GM18505 (cell line): Measurements from ENCODE around the gene PDSS2.
A peak's percentile ranks its signal among the peaks of the same experiment; 100 is the strongest.
"Not testable (repeated sequence)": the region's sequence is repeated elsewhere in the genome, so short reads cannot be mapped to it uniquely, and the experiment has no call there.

ENCODE experiments used
- ATAC-seq: cut with Tn5 transposase; IDR thresholded peaks from one replicate; pipeline ENCODE4 v1.9.1; 2021; ENCODE audit not compliant: unreplicated experiment
- POLR2A ChIP-seq: IDR thresholded peaks from 4 replicates; pipeline ENCODE4 v1.6.1; 2011; ENCODE audit warnings: borderline replicate concordance; ENCODE audit not compliant: insufficient read depth, insufficient read length; ENCODE audit errors: extremely low read depth

PDSS2 gene

DNA sequence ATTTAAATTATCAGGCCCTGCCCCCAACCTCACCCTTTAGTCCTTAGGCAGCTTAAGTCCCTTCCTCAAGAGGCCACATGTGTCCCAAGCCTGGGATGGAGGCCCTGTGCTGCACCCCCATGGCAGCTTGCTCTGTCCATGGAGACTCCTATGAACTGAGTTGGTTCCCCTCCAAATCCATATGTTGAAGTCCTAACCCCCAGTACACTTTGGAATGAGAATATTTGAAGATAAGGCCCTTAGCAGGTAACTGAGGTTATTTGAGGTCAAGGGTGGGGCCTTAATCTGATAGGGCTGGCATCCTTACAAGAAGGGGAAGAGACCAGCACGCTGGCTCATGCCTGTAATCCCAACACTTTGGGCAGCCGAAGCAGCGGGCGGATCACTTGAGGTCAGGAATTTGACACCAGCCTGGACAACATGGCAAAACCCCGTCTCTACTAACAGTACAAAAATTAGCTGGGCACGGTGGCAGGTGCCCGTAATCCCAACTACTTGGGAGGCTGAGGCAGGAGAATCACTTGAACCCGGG, 337.3 kb downstream of the PDSS2 start:
- ATAC-seq, result no peak
- no peak for TF ChIP-seq POLR2A

GRCh38 chr6:107121266-107121665, 338.1 kb downstream of the PDSS2 start:
- ATAC-seq, result no peak
- TF ChIP-seq POLR2A, result no peak

DNA sequence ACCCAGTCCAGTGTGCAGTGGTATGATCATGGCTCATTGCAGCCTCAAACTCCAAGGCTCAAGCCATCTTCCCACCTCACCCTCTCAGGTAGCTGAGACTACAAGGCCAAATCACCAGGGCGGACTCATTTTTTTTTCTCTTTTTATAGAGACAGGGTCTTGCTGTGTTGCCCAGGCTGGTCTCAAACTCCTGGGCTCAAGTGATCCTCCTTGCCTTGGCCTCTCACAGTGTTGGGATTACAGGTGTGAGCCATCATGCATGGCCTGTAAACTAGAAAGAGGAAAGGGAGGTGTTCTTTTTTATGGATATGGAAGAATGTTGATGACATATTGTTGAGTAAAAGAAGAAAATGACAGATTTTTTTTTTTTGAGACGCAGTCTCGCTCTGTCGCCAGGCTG, 339.0 kb downstream of the PDSS2 start:
- no peak for ATAC-seq
- TF ChIP-seq POLR2A, result no peak

- TF ChIP-seq POLR2A, result no peak
- ATAC-seq, result no peak
These were observed 340.4 kb downstream of the PDSS2 start for GRCh38 chr6:107118976-107119375.

- ATAC-seq, result not testable (repeated sequence)
These were observed 340.8 kb downstream of the PDSS2 start for GRCh38 chr6:107118540-107118939.

GRCh38 chr6:107116931-107117330, 342.4 kb downstream of the PDSS2 start:
- no peak for ATAC-seq
- TF ChIP-seq POLR2A, result no peak

DNA sequence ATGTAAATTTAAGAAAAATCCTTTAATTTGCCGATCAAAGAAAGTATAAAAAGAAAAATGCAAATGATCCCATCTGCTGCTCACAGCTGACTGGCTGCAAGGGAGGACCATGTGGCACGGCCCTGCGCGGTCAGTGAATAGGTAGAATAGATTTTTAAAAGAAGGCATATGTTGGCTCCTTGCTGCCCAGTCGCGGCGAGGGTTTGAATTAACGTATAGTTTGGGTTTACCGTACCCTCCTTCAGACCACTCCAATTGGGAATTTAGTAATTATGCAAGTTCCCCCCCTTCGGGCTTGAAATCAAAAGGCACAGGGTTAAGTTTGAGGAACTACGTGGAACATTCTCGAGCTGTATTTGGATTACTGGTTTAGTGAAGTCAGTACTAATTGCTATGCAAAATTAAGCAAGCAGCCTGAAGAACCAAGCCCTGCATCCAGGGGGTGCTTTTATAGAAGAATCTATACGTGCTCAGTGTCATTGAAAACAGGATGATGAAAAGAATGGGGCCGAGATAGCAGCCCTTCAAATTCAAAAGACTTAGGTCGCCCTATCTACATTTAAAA, 343.0 kb downstream of the PDSS2 start:
- TF ChIP-seq POLR2A, result no peak
- no peak for ATAC-seq

GRCh38 chr6:107115695-107116327, 343.6 kb downstream of the PDSS2 start:
- ATAC-seq, result peak; percentile 26
- no peak for TF ChIP-seq POLR2A

- TF ChIP-seq POLR2A, result no peak
- peak; percentile 31 for ATAC-seq
These were observed 344.3 kb downstream of the PDSS2 start, which contains the start of gene BEND3 for GRCh38 chr6:107114926-107115694. Gene BEND3 (minus strand): TSS chr6:107115515. CDS start chr6:107099285, 16,230 bp downstream.

DNA sequence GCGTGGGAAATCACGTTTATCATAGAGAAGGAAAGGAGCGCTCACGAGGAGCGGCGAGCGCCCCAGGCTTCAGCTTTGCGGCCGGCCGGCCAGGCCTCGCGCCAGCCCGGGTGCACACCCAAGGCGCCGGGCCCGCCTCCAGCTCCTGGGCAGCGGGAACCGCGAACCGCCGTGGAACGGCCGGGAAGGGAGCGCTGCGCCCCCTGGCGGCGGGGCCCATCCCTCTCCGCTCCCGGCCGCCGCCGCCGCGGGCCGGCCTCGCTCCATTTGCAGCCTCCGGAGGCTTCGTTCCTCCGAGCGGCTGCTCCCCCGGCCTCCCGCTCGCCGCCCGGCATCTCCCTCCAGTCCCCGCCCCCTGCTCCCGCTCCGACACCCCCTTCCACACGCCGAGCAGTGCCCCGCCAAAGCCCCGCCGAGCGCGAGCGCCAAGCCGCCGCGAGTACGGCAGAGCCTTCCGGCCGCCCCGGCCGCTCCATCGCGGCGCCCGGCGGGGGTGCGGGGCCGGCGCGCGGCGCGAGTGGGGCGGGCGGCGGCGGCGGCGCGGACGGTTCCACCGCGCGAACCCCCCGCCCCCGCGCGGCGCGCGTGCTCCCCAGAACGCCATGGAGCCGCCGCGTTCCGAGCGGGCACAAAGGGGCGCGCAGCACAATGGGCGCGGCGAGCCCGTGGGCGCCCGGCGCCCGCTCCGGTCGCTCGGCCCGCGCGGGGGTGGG, 345.0 kb downstream of the PDSS2 start:
- ATAC-seq, result peak; percentile 57
- peak; percentile 47 for TF ChIP-seq POLR2A

GRCh38 chr6:107110200-107110599, 349.2 kb downstream of the PDSS2 start:
- no peak for ATAC-seq
- no peak for TF ChIP-seq POLR2A

GRCh38 chr6:107108201-107108890, 351.0 kb downstream of the PDSS2 start:
- TF ChIP-seq POLR2A, result no peak
- no peak for ATAC-seq

- TF ChIP-seq POLR2A, result no peak
- ATAC-seq, result no peak
These were observed 351.6 kb downstream of the PDSS2 start for GRCh38 chr6:107107791-107108190.

DNA sequence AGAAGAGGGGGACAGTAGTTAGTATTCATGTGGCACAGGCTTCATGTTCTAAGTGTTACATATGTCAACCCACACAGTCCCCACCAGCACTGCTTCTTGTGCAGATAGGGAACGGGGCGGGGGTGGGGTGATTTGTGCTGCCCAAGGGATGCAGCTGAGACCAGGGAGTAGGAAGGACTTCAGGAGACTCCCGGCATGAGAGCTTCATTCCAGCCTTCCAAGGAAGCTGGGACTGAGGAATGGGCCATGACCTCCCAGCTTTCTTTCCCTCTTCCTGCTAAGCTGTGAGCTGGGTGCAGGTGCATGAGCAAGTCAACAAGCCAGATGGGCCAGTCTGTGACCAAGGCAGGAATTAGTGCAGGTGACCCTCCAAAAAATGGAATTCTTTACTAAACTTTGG, 353.2 kb downstream of the PDSS2 start:
- no peak for ATAC-seq
- no peak for TF ChIP-seq POLR2A
